Measurements from ENCODE around the gene HLA-DOB. TPM values are rescaled to one million over a fixed set of nuclear protein-coding genes. Genes with fewer than 3 reads are reported as not detected.

HLA-DOB gene
- under 1 TPM; 0.34 to 1.00 TPM for total RNA-seq

GRCh38 chr6:32816746-32817204 is at the start of gene HLA-DOB:
Gene HLA-DOB, minus strand, starts transcription at chr6:32817002. Its CDS starts 51 bp downstream, at chr6:32816951.

GRCh38 chr6:32853541-32854375 is 37.0 kb upstream of the HLA-DOB start, which contains the start of the genes PSMB9 and TAP1:
Gene PSMB9, plus strand, starts transcription at chr6:32854192. Its CDS starts 38 bp downstream, at chr6:32854230.
Gene TAP1, minus strand, starts transcription at chr6:32853704. Its CDS starts 68 bp downstream, at chr6:32853636.

GRCh38 chr6:32843979-32844838 is 27.4 kb upstream of the HLA-DOB start, which contains the start of gene PSMB8:
Gene PSMB8, minus strand, starts transcription at chr6:32844047. Its CDS starts 51 bp downstream, at chr6:32843996.

GRCh38 chr6:32838114-32838958 is 21.5 kb upstream of the HLA-DOB start, which contains the start of gene TAP2:
Gene TAP2, minus strand, starts transcription at chr6:32838739. Its CDS starts 506 bp downstream, at chr6:32838233.

GRCh38 chr6:32763421-32763820 is 53.4 kb downstream of the HLA-DOB start, which contains the start of gene HLA-DQB2:
Gene HLA-DQB2, minus strand, starts transcription at chr6:32763532. Its CDS starts 62 bp downstream, at chr6:32763470.

Other genes with a start within 250 kb of the HLA-DOB start
- gene HLA-DRB1, start 227.2 kb downstream of the HLA-DOB start, total RNA-seq, result 10 to 100 TPM in 1 of 2 donors, 1 to 10 TPM in 1; 8.9 to 17.0 TPM
- under 1 TPM; under 0.01 to 0.69 TPM for gene HLA-DQA1, start 179.6 kb downstream of the HLA-DOB start, total RNA-seq
- 1 to 10 TPM; 1.7 to 3.3 TPM for gene HLA-DQB1, start 150.3 kb downstream of the HLA-DOB start, total RNA-seq
- not detected for gene HLA-DQA2, start 75.6 kb downstream of the HLA-DOB start, total RNA-seq
- not detected for gene HLA-DQB2, start 53.5 kb downstream of the HLA-DOB start, total RNA-seq
- gene TAP2, start 21.7 kb upstream of the HLA-DOB start, total RNA-seq, result 100 to 1,000 TPM; 109 to 420 TPM
- 100 to 1,000 TPM; 172 to 207 TPM for gene PSMB8, start 27.0 kb upstream of the HLA-DOB start, total RNA-seq
- gene TAP1, start 36.7 kb upstream of the HLA-DOB start, total RNA-seq, result 100 to 1,000 TPM; 391 to 542 TPM
- gene PSMB9, start 37.2 kb upstream of the HLA-DOB start, total RNA-seq, result 100 to 1,000 TPM; 114 to 151 TPM
- gene HLA-DMB, start 124.0 kb upstream of the HLA-DOB start, total RNA-seq, result 1 to 10 TPM; 4.5 to 9.7 TPM
- gene HLA-DMA, start 136.1 kb upstream of the HLA-DOB start, total RNA-seq, result 10 to 100 TPM in 1 of 2 donors, 1 to 10 TPM in 1; 7.2 to 30.6 TPM
- gene BRD2, start 151.6 kb upstream of the HLA-DOB start, total RNA-seq, result 100 to 1,000 TPM; 101 to 120 TPM
- gene HLA-DOA, start 192.6 kb upstream of the HLA-DOB start, total RNA-seq, result 1 to 10 TPM in 1 of 2 donors, under 1 TPM in 1; under 0.01 to 1.7 TPM

Data from melanocyte of skin (primary cell).